ENCODE data around the gene SENP6. TPM values are rescaled to one million over a fixed set of nuclear protein-coding genes. Genes with fewer than 3 reads are reported as not detected.

SENP6 gene
- total RNA-seq, 1 experiment from 2014 or later: 116 TPM

DNA sequence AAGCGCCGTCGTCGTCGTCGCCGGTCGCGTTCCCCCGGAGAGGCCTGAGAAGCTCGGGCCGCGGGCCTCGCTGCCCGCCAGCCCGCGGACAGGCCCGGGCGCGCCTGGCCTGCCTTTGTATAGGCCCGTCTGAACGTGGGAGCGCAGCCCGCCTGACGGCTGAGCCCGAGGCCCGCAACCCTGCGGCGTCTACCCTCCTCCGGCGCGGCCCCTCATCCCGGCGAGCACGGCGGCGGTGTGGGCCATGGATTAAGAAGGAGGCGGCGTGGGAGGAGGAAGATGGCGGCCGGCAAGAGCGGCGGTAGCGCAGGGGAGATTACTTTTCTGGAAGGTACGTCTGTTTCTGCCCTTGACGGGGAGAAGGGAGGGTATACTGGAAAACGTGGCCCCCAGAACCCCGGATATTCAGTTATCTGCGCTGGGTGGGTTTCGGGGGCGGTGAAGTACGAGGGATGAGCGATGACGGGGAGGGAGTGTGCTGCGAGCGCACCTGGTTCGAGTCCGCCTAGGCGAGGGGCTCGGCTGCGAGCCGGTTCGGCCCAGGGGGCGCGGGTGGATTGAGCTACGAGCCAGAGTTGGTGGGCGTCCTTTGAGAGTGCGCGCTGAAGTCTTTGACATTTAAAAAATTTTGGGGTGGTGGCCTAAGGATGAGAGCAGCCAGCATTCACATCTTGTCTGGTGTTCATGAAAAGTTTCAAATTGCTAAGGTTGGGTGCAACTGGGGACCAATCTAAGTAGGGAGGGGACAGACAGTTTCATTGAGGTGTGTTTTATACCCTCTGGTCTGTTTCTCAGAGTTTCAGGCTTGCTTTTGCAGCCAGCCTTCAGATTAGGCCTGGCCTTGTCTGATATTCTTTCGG is 796 bp downstream of the SENP6 start:
- Histone ChIP-seq H2BK12ac (ENCODE audit: insufficient read length, low read depth, low read length) (no peak overlapping the region), H3T11ph (ENCODE audit: low read length) (peak overlapping the region; percentile 59), H3K14ac (ENCODE audit: insufficient read depth, low read length) (peak overlapping the region; percentile 100), H3K27me3 (ENCODE audit: insufficient read depth, low read length) (no peaks in the 10 kb centered on the region), H4K8ac (replicated peaks; ENCODE audit: insufficient read length, low read depth, low read length) (peak overlapping the region; percentile 8), H3K4me1 (ENCODE audit: insufficient read depth, low read length) (no peaks in the 10 kb centered on the region; the same call in 1 of the 2 replicates), H3K4ac (ENCODE audit: low read depth, low read length) (peak overlapping the region; percentile 93), H3K9me3 (ENCODE audit: control insufficient read depth, low read depth, low read length) (no peaks in the 10 kb centered on the region), H3K56ac (ENCODE audit: insufficient read length, low read depth, low read length) (no peak overlapping the region), H2BK20ac (ENCODE audit: low read depth, low read length, poor library complexity, severe bottlenecking) (no peak overlapping the region), H4K20me1 (ENCODE audit: control insufficient read depth, insufficient read depth, insufficient read length) (no peaks in the 10 kb centered on the region), H4K5ac (ENCODE audit: insufficient read length, low read depth, low read length) (peak overlapping the region; percentile 87), H3K79me2 (ENCODE audit: insufficient read depth, low read length) (peaks cover 43% of the 10 kb centered on the region), H2AFZ (ENCODE audit: low read length) (no peak overlapping the region), H3K23me2 (ENCODE audit: insufficient read length, low read depth, low read length, poor library complexity, severe bottlenecking) (peaks cover 5% of the 10 kb centered on the region), H4K91ac (ENCODE audit: insufficient read length, low read depth, low read length) (peak overlapping the region; percentile 98), H2BK5ac (ENCODE audit: insufficient read length, low read length) (peak overlapping the region; percentile 86), H2AK5ac (ENCODE audit: insufficient read length, low read length) (no peak overlapping the region), H3K4me2 (ENCODE audit: insufficient read depth, insufficient read length, low read length) (peak overlapping the region; percentile 89), H3K23ac (ENCODE audit: insufficient read length, low read depth, low read length) (no peak overlapping the region), H3K27ac (ENCODE audit: insufficient read length, low read depth, low read length) (peak overlapping the region; percentile 44), H3K79me1 (ENCODE audit: insufficient read depth, low read depth, low read length, poor library complexity, severe bottlenecking) (peaks cover 3% of the 10 kb centered on the region), H2BK15ac (ENCODE audit: low read depth, low read length) (peak overlapping the region; percentile 19; the same call in 1 of the 2 replicates), H2BK120ac (ENCODE audit: low read depth, low read length, poor library complexity, severe bottlenecking) (peak overlapping the region; percentile 94), H3K18ac (ENCODE audit: insufficient read length, low read depth, low read length) (peak overlapping the region; percentile 99), H3K9ac (ENCODE audit: extremely low read depth, insufficient read length, low read length) (peak overlapping the region; percentile 98)
- Mint-ChIP-seq H3K27me3 (ENCODE audit: low read depth) (no peaks in the 10 kb centered on the region), H3K4me3 (peak overlapping the region; percentile 97 to 98), H3K36me3 (ENCODE audit: insufficient read depth in 1 of 3, low read depth in 3 of 3) (peaks cover 0 to 13% (median 6%) of the 10 kb centered on the region in 3 experiments; a peak in 3 of 7 replicates), H3K27ac (peak overlapping the region; percentile 99 to 100 (median 99)), H3K9me3 (peaks cover 0 to 3% of the 10 kb centered on the region in 2 experiments; a peak in 1 of 5 replicates), H3K4me1 (peaks cover 33 to 39% of the 10 kb centered on the region in 2 experiments)
- peak; percentile 52 for DNase-seq
- TF ChIP-seq, protein P1, sequence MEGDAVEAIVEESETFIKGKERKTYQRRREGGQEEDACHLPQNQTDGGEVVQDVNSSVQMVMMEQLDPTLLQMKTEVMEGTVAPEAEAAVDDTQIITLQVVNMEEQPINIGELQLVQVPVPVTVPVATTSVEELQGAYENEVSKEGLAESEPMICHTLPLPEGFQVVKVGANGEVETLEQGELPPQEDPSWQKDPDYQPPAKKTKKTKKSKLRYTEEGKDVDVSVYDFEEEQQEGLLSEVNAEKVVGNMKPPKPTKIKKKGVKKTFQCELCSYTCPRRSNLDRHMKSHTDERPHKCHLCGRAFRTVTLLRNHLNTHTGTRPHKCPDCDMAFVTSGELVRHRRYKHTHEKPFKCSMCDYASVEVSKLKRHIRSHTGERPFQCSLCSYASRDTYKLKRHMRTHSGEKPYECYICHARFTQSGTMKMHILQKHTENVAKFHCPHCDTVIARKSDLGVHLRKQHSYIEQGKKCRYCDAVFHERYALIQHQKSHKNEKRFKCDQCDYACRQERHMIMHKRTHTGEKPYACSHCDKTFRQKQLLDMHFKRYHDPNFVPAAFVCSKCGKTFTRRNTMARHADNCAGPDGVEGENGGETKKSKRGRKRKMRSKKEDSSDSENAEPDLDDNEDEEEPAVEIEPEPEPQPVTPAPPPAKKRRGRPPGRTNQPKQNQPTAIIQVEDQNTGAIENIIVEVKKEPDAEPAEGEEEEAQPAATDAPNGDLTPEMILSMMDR (conservative IDR thresholded peaks at IDR 0.05): no peak
- WGBS (ENCODE audit: extremely low coverage, insufficient read length, low lambda C conversion rate): no CpG with 5 or more reads among the region's 70 CpGs

All from H9 (cell line).